B cell (primary cell): Measurements from ENCODE around the gene ITPK1.

ENCODE experiments used
- EZH2 ChIP-seq: IDR thresholded peaks from 2 replicates; pipeline ENCODE4 v1.6.1; 2012; ENCODE audit warnings: borderline replicate concordance, low read depth, mild to moderate bottlenecking, moderate library complexity, low read length; ENCODE audit not compliant: insufficient read depth, poor library complexity, severe bottlenecking
- TF ChIP-seq, protein P1 (sequence below): fragments of 200-600 bp; IDR thresholded peaks from one replicate; pipeline ENCODE4 v1.8.0; 2022; ENCODE audit warnings: antibody characterized with exemption, mild to moderate bottlenecking

DNA sequence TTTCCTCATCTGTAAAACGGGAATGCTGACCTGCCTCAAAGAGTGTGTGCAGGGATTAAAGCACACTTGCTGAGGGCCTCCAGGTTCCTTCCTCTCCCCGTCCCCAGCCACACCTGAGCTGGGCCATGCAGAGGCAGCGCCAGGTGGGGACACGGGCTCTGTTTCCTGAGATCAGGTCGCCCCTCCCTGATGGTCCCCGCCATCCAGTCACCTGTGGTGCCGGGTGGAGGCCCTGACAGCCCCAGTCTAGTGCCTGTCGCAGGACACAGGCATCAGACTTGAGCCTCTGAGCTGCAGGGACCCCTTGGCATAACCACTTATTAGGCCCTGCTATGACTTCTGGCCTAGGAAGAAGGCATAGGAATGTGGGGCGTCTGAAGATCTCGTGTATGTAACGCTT, 180.3 kb downstream of the ITPK1 start:
- TF ChIP-seq, protein P1, sequence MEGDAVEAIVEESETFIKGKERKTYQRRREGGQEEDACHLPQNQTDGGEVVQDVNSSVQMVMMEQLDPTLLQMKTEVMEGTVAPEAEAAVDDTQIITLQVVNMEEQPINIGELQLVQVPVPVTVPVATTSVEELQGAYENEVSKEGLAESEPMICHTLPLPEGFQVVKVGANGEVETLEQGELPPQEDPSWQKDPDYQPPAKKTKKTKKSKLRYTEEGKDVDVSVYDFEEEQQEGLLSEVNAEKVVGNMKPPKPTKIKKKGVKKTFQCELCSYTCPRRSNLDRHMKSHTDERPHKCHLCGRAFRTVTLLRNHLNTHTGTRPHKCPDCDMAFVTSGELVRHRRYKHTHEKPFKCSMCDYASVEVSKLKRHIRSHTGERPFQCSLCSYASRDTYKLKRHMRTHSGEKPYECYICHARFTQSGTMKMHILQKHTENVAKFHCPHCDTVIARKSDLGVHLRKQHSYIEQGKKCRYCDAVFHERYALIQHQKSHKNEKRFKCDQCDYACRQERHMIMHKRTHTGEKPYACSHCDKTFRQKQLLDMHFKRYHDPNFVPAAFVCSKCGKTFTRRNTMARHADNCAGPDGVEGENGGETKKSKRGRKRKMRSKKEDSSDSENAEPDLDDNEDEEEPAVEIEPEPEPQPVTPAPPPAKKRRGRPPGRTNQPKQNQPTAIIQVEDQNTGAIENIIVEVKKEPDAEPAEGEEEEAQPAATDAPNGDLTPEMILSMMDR, result no peak
- TF ChIP-seq EZH2, result no peak
